Measurements from ENCODE around the gene HEY2.

HEY2 gene

GRCh38 chr6:125746731-125747588 lies 2.5 kb upstream of the HEY2 start:
- peak; percentile 12 for ATAC-seq
- TF ChIP-seq SNAI2 (CRISPR knock-in tag; IDR thresholded peaks at IDR 0.05): no peak
- no peak for TF ChIP-seq CSRNP3 (CRISPR knock-in tag; IDR thresholded peaks at IDR 0.05)
- no peak for TF ChIP-seq TSHZ2 (CRISPR knock-in tag; IDR thresholded peaks at IDR 0.05)
- no peak for TF ChIP-seq CSDC2 (CRISPR knock-in tag; IDR thresholded peaks at IDR 0.05)
- TF ChIP-seq ZFP3 (CRISPR knock-in tag; IDR thresholded peaks at IDR 0.05): no peak
- no peak for TF ChIP-seq OSR1 (CRISPR knock-in tag; IDR thresholded peaks at IDR 0.05)
- TF ChIP-seq POU6F1 (CRISPR knock-in tag; IDR thresholded peaks at IDR 0.05; ENCODE audit: borderline replicate concordance, low read depth): no peak
- no peak for TF ChIP-seq TOX (CRISPR knock-in tag; IDR thresholded peaks at IDR 0.05; ENCODE audit: borderline replicate concordance)
- TF ChIP-seq GLIS3 (CRISPR knock-in tag; IDR thresholded peaks at IDR 0.05): no peak

- no peak for TF ChIP-seq ESRRG (CRISPR knock-in tag; IDR thresholded peaks at IDR 0.05)
- no peak for TF ChIP-seq ISL1 (CRISPR knock-in tag; IDR thresholded peaks at IDR 0.05)
- no peak for TF ChIP-seq GLIS3 (CRISPR knock-in tag; IDR thresholded peaks at IDR 0.05)
- no peak for TF ChIP-seq TOX (CRISPR knock-in tag; IDR thresholded peaks at IDR 0.05; ENCODE audit: borderline replicate concordance)
- TF ChIP-seq TCF4 (CRISPR knock-in tag; IDR thresholded peaks at IDR 0.05; ENCODE audit: borderline replicate concordance): no peak
- no peak for TF ChIP-seq OSR1 (CRISPR knock-in tag; IDR thresholded peaks at IDR 0.05)
- no peak for TF ChIP-seq ARNTL (CRISPR knock-in tag; IDR thresholded peaks at IDR 0.05; ENCODE audit: borderline replicate concordance, low read depth)
- TF ChIP-seq ZNF8 (CRISPR knock-in tag; IDR thresholded peaks at IDR 0.05): no peak
- TF ChIP-seq POU6F1 (CRISPR knock-in tag; IDR thresholded peaks at IDR 0.05; ENCODE audit: borderline replicate concordance, low read depth): no peak
- TF ChIP-seq ZNF70 (CRISPR knock-in tag; IDR thresholded peaks at IDR 0.05): no peak
- no peak for TF ChIP-seq CREB5 (CRISPR knock-in tag; IDR thresholded peaks at IDR 0.05; ENCODE audit: low read depth)
- TF ChIP-seq SNAI2 (CRISPR knock-in tag; IDR thresholded peaks at IDR 0.05): no peak
- no peak for TF ChIP-seq PATZ1 (CRISPR knock-in tag; IDR thresholded peaks at IDR 0.05; ENCODE audit: borderline replicate concordance)
- no peak for TF ChIP-seq PPARA (CRISPR knock-in tag; IDR thresholded peaks at IDR 0.05; ENCODE audit: borderline replicate concordance)
- no peak for TF ChIP-seq RARB (CRISPR knock-in tag; IDR thresholded peaks at IDR 0.05)
- TF ChIP-seq ZC3H10 (CRISPR knock-in tag; IDR thresholded peaks at IDR 0.05): no peak
- TF ChIP-seq BACH2 (CRISPR knock-in tag; IDR thresholded peaks at IDR 0.05; ENCODE audit: borderline replicate concordance): no peak
- TF ChIP-seq ZNF565 (CRISPR knock-in tag; conservative IDR thresholded peaks at IDR 0.05; ENCODE audit: low read depth): no peak
- TF ChIP-seq ZFP3 (CRISPR knock-in tag; IDR thresholded peaks at IDR 0.05): no peak
- peak; percentile 30 for ATAC-seq
Observed at GRCh38 chr6:125747589-125748405, 1.6 kb upstream of the HEY2 start.
